HG03575 (cell line): ENCODE results near the gene RHPN2.

Experiments used
- ATAC-seq: cut with Tn5 transposase; IDR thresholded peaks from one replicate; pipeline ENCODE4 v1.9.1; 2021; ENCODE audit not compliant: unreplicated experiment, insufficient number of reproducible peaks, low FRiP score; ENCODE audit errors: extremely low read depth

Gene RHPN2

GRCh38 chr19:33064792-33065550, at the start of gene RHPN2:
Gene RHPN2 (minus strand): TSS chr19:33064888. CDS start chr19:33064852, 36 bp downstream.
- no peak for ATAC-seq

GRCh38 chr19:33114312-33114711, 49.6 kb upstream of the RHPN2 start:
- ATAC-seq, result no peak

DNA sequence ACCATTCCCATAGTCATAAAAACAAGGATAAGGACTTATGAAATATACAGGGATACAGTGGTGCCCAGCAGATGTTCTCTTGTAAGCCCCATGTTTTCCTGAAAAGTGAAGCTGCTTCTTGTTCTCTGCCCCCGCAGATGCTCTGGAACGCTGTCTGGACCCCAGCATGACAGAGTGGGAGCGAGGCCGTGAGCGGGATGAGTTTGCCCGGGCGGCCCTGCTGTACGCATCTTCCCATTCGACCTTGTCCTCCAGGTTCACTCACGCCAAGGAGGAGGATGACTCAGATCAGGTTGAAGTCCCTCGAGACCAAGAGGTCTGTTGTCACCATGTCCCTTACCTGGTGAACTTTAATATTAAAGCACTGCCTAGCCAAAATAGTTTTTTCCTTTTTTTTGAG, 46.9 kb upstream of the RHPN2 start:
- no peak for ATAC-seq

- ATAC-seq, result no peak
Observed at GRCh38 chr19:33110137-33110910, 45.6 kb upstream of the RHPN2 start.

GRCh38 chr19:33108161-33108560, 43.5 kb upstream of the RHPN2 start:
- no peak for ATAC-seq

GRCh38 chr19:33102893-33103292, 38.2 kb upstream of the RHPN2 start:
- ATAC-seq, result no peak

DNA sequence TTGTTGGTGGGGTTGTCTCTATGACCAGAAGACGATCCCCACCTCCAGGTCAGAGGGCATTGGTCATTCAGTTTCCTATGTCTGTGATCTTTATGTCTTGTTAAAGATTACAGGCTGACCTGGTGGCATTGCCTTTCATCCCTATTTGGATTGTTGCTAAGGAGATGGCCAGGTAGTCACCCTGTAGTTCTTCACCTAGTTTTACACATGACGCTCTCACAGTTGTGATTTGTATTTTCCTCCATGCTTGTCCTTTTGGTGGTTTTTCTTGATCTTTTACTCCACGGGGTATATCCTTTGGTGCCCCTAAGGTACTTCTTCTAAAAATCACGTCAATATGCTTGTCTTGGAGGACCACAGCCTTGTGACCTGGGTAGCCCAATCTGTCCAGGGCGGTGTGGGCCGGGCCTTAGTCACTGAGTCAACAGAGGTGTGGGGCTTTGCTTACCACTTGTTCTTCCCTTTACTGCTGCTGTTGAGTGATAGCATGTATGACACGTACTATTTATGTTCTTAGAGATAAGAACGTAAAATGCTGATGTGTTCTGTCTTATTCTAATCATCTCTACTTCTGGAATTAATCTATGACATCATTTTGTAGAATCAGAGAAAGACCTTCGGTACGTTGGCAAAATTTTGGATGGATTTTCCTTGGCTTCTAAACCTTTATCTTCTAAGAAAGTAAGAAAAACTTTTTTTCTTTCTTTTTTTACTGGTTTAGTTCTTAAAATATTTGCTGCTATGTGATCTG, 36.4 kb upstream of the RHPN2 start:
- no peak for ATAC-seq

GRCh38 chr19:33098055-33098534, 33.4 kb upstream of the RHPN2 start:
- no peak for ATAC-seq

- no peak for ATAC-seq
Observed at GRCh38 chr19:33096005-33096404, 31.3 kb upstream of the RHPN2 start.

- ATAC-seq, result no peak
Observed at GRCh38 chr19:33094436-33095067, 29.9 kb upstream of the RHPN2 start.

DNA sequence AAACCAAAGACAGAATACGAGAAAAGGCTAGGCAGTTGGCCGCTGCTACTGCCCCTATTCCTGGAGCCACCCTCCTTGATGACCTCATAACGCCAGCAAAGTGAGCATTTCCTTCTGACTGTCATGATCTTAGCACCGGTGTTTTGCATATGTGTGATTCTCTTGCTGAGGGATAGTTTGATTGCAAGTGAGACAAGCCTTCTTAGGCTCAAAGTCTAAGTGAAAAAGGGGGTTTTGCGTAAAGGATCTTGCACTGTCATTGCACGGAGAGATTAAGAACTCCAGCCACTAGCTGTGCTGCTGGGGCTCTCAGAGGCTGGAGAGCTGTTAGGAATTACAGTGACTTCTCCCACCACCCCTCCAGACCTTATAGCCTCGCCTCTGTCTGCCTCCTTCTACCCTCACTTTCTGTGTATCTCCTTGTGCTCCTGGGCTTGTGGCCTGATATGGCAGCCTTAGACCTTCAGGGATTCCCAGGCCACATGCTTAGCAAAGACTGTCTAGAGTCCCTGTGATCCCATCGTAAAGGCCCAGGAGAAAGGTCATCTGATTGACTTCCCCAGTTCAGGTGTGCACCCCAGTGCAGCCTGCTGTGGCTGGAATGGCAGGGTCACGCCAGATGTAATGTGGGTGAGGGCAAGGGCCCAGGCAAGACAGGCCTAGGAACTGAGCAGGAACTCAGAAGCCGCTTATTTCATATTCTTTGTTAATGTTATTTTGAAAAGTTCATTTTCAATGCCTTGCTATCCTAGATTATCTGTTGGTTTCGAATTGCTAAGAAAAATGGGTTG, 28.9 kb upstream of the RHPN2 start:
- no peak for ATAC-seq

DNA sequence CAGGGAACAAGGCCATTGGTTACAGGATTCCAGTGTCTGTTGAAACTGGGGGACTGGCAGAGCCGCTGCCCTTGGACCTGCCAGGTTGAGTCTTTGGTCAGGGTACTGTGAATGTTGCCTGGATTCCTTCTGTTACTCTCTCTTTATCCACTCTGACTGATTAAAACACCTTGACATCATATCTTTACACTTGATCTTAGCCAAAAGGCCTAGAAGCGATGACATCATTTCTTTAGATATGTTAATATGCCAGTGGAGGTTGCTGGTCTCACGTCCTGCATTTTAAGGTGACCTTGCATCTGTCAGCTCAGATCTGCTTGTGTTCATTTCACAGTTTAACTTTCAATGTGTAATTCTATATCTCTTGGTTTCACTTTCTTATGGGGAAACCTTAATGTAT, 25.5 kb upstream of the RHPN2 start:
- ATAC-seq, result no peak

DNA sequence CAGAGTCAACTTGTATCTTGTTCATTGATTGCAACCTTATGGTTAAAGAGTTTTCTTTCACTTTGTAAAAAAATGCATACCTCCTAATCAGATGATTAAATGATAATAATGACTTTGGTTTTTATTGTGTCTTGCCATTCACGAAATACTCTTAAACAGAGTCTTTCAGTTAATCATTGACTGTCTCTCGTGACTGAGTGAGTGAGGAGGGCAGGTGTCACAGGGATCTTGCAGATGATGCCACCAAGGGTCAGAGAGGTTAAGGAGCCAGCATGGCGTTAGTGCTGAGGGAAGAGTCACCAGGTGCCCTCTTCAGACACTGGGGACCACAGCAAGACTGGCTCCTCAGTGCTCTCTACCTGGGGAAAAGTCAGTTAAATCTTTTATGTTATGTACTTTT, 24.3 kb upstream of the RHPN2 start:
- no peak for ATAC-seq

- ATAC-seq, result no peak
Observed at GRCh38 chr19:33086955-33087354, 22.3 kb upstream of the RHPN2 start.

DNA sequence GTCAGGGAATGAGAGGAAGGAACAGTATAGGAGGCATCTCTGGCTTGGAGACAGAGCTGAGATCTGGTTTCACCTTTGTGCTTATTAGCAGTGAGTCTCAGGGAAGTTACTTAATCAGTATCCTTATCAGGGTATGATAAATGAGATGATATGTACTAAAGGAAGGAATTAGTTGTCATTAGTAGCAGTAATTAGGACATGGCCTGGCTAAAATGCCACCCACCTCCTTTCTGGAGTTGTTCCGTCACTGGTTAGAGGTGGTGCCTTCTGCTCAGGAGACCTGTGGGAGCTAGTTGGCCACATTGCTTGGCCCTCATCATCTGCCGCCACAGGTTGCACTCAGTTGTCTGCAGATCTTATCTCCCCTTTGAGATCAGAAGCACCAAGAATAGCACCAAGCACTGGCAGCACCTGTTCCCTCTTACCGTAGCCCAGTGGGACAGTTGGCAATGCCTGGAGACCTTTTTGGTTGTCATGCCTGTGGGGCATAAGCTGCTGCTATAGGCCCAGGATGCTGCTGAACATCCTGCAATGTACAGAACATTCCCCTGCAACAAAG, 21.0 kb upstream of the RHPN2 start:
- no peak for ATAC-seq

DNA sequence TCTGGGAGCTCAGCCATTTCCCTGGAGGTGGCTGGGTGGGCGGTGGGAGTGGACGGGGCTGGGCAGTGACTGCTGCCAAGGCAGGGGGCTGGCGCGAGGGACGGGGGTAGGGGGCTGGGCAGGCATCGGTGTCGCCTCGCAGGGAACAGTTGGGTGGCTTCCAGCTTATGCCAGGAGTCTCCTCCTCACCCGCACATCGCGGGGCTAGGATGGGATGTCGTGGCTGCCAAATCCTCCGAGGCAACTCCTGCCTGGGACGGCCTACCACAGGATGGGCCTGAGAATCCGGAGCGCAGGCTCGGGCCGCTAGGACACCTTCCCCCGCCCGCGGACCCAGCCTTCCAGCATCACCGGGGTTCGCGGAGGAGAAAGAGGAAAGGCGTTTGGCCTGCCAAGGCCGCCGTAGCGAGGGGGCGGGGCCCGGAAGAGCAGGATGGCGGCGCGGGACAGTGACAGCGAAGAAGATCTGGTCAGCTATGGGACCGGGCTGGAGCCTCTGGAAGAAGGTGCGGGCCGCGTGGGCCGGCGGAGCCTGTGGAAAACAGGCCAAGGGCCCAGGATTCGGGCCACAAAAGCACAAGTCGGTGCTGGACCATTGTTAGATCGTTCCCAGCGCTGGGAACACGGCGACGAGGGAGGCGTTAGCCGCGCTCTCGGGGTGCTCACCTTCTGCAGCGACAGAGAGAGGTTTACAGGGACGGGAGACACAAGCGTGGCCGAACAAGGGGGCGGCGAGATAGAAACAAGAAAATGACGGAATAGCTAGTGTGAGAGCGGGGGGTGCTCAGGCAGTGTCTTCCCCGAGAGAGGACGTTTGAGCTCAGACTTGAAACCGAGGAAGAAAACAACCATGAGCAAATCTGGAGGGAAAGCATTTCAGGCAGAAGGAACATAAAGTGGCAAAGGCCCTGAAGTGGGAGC, 16.3 kb upstream of the RHPN2 start, which contains the start of gene GPATCH1:
TSS of gene GPATCH1 (plus strand) at position 421 of the 921 bp plus-strand sequence. CDS start at position 434, 13 bp downstream.
- no peak for ATAC-seq

GRCh38 chr19:33075519-33075918, 10.8 kb upstream of the RHPN2 start:
- ATAC-seq, result no peak
